NCI-H146 treated with DMSO at 0.1 percent for 48 hours (cell line): ENCODE results near the gene RTKN2.

Source experiments
- DNase-seq: peaks from one replicate; lab custom pipeline; 2025; ENCODE audit not compliant: unreplicated experiment; lab: John Stamatoyannopoulos, UW

RTKN2 gene

DNA sequence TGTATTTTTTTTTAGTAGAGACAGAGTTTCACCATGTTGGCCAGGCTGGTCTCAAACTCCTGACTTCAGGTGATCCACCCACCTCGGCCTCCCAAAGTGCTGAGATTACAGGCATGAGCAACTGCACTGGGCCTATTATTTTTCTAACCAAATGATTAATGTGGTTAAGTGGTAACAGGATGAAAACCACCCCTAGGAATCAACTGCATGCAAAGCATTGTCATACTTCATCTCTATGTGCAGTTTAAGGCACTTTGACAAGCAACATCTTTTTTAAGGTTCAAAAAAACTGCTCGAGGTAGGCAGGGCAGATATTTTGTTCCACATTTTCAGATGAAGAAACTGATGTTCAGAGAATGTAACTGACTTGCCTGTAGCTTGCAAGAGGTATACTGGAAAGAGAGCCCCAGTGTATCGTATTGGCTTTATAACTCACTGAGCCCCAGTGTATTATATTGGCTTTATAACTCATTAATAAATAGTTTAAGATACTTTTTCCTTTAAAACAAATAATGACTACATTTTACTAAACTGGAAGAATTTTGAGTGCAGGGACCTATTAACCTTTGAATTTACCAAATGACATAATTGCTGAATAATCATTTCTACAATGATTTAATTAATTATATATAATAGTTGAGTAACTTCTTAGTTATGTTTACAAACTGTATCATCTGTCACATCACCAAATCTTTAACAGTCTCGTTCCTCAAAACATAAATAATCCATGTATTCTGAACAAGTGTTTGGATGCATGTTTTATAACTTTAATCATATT is 38.1 kb downstream of the RTKN2 start:
- no peak for DNase-seq

DNA sequence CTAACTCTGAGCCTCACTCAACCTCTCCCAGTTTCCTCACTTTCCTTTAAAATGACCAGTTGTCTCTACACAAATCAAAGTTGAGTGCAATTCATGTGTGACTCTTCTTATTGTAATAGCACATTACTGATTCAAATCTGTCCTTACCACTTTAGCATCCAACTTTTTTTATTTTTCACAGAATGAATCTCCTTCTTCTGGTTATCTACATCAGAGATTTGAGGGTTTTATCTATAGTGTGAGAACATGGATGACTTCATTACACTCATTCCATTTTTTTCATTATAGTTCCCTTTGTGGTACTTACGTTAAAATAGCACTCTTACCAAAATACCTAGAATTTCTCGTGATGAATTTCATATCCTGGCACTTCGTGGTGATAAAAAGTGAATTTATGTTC is 43.3 kb downstream of the RTKN2 start:
- DNase-seq = no peak

DNA sequence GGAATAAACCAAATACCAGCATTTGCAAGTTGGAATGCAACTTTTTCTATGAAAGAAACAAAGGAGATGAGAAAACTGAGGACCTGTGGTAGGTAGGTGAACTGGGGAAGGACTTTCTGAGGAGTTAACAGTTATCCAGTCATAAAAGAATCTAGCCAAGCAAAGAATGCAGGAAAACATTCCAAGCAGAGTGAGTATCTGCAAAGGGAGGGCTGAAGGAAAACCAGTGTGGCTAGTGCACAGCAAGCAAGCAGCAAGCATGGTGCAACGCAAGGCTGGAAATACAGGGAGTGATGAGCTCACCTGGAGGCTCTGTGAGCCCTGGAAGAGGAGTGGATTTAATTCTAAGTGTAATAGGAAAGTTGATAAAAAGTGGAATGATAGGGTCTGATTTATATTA is 44.0 kb downstream of the RTKN2 start:
- no peak for DNase-seq

DNA sequence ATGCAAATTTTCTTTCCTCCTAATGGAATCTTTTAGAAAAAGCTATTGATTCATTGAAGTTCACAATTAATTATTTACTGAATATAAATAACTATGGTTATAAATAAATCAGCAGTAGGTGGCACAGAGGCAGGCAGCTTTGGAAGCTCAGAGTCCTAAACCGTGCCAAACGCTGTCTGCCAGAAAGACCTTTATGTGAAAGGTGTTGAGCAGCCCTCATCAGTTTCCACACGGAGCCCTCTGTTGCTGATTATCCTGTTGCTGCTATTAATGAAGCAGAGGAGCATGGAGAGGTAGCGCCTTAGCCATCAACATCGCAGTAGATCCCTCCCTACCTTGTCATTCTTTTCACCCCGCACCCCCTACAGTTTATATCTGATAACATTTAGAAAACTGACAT is 51.0 kb downstream of the RTKN2 start:
- no peak for DNase-seq

DNA sequence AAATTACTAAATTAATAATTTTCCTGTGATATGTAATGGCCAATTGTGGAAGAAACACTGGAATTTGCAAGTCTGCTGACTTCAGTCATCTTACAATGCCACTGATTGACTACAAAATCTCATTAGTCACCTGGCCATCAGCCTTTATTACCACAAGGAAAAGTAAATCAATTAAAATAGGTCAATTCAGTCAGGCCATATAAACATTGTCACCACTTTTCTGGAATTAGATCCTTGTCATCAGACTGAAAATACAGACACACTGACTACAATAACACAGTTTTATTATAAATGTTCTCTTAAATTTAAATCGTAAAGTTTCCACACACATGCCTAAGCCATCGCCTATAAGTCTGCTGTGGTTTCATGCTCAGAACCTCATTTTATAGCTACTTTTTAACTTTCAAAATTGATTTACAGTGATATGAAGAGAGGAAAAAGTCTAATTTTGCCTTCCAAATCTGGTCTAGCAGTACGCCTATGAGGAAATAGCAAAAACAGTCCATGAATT is 54.2 kb downstream of the RTKN2 start:
- no peak for DNase-seq

DNA sequence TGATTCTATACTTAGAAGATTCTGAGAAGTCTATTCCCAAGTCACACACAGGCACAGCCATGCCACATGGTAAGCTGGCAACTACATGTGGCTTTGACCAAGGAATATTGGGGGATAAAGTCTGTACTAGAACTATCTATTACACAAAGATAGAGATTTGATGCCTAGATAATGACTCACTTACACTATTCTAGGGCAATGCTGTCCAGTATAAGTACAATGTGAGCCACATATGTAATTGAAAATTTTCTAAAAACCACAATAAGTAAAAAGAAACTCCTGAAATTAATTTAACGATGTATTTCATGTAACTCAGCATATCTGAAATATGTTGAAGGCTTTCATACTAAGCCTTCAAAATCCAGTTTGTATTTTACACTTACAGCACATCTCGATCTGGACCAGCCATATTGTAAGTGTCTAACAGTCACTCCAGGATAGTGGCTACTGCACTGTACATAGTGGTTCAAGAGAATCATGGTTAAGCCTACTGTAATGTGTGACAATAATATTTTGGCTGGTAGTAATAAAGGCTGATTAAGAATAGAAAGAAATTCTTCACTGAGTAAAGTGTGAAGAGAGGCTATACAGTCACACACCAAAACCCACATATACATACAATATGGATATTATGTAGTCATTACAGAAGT is 62.8 kb downstream of the RTKN2 start:
- no peak for DNase-seq

DNA sequence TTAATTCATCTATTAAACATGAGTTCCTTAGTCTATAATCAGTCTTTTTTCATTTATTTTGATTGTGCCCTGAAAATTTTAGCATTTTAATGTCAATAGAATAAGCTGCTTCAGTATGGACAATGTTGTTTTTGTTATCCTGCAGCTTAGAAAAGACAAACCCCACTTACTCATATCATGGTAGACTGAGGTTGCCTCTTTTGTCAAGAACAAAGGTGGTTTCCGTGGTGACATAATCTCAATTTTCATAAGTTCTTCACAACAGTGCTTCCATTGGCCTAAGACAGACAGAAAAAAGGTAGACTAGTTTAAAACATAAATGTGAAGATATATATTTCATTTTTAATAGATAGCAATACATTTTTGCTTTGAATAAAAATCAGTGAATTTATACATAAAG is 69.1 kb downstream of the RTKN2 start:
- DNase-seq = no peak

DNA sequence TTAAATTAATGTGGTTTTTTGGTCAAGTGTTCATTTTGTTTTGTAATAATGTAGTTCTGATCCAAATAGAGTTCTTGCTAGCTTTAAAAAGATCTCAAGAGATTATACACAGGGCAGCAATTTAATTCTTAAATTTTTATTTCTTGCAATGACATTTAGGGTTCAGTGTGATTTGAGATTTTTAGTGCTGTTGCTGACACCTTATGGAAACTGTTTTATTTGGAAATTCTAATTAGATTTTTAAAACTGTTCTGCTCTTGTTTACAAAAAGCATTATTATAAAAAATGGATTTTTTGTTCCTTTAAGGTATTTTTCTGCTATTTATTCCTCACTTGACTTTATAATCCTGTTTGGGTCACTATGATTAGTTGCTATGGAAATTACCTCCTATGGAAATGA is 72.1 kb downstream of the RTKN2 start:
- DNase-seq = no peak

DNA sequence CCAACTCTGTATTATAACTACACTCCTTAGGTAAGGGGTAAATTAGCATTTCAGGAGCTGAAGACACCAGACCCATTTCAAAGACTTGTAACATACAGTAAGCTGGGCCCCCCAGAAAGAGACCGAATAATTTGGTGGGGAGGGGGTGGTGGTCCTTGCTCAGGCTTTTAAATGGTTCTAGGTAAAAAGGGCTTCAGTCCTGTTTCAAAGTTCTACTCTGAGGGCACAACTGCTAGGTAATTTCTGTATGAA is 73.0 kb downstream of the RTKN2 start:
- no peak for DNase-seq

DNA sequence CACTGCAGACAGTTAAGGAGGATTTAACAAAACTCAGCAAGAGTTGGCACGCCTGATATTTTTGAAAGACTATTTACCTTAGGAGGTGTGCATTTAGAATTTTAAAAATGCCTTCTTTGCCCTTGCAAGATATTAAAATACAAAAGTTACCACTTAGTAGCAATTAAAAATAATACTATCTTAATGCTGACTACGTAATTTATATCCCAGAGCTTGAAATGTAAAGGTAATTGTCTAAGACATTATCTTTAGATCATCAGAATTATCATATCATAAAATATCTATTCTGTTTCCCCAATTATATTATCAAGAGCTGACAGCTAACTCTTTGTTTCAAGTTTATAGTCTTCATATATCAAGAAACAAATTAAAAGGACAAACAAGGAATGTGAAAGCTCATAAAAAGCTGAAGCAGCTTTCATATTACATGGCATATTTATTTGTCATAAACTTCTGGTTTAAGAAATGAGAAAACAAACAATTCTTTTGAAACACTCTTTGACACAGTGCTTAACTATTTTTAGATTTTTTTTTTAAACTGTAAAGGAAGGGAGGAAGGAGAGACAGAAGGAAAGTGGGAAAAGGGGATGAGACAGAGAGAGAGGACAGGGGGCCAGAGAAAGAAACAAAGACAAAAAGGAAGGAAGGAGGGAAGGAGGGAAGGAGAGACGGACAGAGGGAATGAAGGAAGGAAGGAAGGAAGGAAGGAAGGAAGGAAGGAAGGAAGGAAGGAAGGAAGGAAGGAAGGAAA is 73.5 kb downstream of the RTKN2 start:
- no peak for DNase-seq

DNA sequence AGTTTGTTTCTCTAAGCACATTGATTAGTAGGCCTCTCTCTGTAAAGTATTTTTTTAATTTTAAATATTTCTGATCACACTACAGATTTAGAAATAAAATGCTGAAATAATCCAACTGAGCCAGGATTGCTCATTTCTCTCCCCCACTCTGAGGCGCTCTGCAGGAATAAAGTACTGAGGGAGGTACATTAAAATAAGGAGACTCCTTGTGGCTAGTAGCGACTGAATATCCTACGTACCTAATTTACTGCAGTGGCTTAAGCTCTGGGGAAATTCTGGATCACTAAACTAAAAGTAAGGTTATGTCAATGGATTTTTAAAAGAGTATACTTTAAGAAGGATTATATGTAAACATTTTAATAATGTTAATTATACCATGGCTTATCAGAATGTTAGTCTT is 75.2 kb downstream of the RTKN2 start:
- no peak for DNase-seq

DNA sequence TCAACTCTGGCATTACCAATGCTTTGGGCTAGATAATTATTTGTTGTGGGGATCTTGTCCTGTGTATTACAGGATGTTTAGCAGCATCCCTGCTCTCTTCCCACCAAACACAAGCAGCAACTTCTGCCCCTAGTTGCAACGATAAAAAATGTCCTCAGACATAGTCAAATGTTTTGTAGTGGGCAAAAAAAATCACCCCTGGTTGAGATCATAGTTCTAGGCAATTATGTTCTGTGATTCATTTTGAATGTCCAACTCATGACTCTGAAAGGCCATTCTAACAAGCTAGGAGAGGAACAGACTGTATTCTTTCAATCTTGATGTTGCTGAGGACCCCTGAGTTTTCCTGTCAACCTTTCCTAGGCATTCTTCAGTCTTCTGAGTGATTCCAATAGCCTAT is 79.5 kb downstream of the RTKN2 start:
- no peak for DNase-seq

DNA sequence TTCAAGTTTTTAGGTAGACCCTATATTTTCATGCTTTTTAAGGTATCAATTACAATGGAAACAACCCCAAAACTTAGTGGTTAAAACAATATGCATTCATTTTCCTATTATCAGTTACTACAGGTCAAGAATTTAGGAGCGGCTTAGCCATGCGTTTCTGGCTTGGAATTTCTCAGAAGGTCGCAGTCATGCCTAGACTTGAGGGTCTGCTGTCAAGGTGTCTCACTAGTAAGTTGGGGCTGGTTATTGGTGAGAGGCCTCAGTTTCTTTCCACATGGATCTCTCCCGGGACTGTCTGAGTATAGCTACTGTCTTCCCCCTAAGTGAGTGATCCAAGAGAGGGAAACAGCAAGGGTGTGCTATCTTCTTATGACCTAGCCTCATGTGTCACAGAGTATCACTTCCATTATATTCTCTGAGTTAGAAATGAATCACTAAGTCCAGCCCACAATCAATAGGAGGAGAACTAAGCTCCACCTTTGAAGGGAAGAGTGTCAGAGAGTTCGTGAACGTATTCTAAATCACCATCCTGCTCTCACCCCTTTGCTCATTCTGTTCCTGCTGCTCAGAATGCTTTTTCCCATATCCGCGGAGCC is 80.5 kb downstream of the RTKN2 start:
- no peak for DNase-seq

DNA sequence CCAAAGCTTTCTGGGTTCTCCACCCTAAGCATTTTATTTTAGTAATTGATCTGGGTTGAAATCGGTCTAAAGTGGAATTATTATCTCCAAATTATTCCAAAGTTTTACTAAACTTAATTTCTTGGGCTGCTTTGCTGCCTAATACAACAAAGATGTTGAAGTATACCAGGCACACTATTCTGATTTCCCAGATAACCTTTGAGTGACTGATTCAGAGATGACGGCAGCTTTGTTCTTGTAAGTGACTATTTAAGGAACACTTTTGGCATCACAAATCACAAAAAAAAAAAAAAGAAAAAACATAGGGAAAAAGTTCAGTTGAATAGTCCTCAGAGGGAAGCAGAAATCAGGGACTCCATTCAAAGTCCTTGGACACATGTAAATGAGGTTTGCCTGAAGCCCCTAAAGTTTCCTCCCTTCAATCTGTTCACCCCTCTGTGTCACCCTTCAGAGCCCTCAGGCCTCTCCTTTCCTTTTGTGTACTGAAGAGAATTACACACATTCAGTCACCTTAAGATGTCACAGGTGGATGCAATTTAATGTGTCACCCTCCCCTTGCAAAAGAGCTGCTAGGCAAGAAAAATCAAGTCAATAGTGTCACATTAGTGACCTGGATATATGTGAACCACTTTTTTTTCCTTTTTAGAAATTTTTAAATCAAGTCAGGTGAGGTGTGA is 81.5 kb downstream of the RTKN2 start:
- DNase-seq = no peak

DNA sequence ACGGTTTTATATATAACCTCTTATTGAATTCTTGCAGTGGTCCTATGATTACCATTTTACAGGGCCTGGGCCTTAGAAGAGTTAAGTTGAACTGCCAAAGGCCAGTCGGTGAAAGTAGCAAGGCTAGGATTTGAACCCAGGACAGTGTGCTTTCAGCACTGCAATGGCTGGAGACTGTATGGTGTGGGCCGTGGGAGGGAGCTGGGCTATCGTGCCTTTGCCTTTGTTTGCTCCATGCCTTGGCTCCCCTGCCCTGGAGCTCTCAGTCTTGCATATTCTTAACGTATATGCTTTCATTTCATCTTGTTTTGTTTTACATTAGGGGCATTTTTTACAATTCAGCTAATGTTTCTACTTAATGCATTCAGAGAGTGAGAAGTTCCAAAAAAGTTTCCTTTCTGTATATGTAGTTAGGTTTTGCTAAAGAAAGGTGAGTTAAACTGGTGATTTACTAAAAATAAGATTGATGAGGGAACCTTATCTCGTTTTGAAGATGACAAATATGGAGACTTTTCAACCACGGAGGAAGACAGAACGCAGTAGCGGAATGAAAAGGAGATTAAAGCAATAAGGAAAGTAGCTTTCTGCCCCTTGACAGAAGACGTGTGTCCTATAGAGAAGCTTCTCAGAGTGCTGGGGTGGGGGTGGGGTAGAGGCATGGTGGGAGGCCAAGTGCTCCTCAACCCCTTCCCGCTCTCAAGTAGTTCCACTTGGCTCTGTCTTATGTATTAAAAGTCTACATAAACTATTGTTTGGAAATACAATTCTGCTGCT is 82.5 kb downstream of the RTKN2 start:
- no peak for DNase-seq

DNA sequence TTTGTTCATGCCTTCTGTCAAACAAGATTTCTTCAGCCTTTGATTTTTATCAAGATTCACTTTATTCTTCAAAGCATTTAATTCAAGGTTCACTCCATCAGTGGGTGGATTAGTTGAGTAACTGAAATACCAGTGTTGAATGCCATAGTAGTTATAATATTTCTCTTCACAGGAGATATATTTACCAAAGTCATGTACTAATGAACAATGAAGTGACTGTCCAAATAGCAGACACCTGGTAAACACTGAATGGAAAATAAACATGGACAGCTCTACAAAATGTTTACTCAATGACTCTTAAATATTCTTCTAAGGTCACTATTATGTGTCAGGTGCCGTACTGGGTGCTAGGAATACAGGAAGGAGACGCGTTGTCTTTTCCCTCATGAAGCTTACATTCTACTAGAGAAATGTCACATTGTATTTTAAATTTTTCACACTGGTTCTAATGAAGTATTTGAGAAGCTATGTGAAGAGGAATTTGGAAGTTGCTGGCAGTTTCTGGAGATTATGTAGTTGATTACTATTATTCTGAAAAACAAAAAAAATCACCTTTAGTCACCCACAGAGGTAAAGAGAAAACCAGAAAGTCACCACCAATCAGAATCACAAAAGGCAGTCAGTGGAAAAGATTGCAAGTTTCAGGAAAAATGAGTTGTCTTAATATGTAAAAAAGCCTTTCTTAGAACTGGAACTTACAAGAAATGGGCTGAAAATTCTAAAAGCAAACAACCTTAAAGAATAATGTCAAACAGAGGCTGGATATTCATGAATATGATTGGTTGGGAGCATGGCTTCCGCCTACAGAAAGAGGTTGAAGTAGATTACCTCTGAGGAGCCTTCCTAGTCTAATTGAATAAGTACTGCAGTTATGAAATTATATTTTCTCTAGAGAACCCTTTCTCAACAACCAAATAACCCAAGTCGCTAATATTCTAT is 84.5 kb downstream of the RTKN2 start:
- DNase-seq = no peak

DNA sequence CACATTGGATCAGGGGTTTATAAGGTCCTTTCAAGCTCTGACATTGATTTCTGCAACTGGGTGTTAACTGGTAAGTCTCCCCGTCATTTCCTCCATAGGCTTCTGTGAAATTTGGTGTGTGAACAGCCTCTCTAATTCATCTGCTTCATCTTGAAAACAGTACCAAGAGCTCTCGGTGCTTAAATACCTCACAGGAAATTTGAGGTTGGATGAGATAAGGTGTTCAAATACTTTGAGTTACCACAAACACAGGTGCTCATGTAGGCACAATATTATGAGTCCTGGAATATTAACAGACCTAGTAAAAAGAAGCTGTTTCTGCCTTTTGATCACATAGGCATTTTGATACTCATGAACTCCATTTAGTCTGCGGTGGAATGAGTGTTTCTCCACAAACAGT is 85.2 kb downstream of the RTKN2 start:
- DNase-seq = no peak

DNA sequence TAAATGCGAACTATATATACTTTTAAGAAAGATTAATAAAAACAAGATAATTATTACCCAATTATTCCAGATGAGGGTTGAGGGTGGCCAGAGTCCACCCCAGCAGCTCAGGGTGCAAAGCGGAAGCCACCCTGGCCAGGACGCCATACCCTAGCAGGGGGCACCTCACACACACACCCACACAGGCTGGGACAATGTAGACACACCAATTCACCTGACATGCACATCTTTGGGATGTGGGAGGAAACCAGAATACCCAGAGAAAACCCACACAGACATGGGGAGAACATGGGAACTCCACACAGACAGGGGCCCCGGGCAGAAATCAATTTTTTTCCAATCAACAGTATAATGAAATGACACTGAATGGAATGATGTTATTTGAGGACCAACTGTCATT is 86.0 kb downstream of the RTKN2 start:
- no peak for DNase-seq

DNA sequence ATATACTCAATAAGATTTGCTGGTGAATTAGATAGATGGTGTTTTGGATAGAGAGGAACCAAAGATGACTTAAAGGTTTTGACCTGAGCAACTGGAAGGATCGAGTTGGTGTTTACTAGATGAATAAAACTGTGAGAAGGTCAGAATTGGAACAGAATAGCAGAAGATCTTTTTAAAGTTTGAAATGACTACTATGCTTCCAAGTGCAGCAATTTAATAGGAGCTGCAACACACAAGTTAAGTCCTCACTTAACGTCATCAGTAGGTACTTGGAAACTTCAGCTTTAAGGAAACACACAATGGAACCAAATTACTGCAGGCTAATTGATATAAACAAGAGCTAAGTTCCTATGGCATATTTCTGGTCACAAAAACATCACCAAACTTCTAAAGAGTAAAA is 86.5 kb downstream of the RTKN2 start:
- DNase-seq = no peak

DNA sequence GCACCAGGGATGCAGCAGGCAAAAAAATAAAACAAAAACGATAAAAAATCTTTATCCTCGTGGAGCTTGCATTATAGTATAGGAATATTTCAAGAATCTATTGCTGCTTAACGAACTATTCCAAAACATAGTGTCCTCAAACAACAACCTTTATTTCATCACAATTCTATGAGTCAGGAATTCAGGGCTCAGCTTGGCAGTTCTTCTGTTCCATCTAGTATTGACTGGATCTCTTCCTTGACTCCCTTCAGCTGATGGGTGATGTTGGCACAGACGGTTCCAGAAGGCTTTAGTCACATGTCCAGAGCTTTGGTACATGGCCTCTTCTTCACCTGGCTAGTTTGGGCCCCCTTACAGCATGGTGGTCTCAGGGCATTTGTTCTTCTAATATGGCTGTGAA is 88.0 kb downstream of the RTKN2 start:
- no peak for DNase-seq
